AG10803 (cell line): ENCODE results near the gene ANKLE1.

Experiments
- DNase-seq: peaks from one replicate; pipeline ENCODE4 v3.0.0; 2010; ENCODE audit warnings: low read depth
- H3K4me3 ChIP-seq: 2 replicates; pipeline ENCODE4 v1.5.1; 2011; ENCODE audit warnings: mild to moderate bottlenecking, low read length, control low read depth
- CTCF ChIP-seq: conservative IDR thresholded peaks from 2 replicates; pipeline ENCODE4 v1.5.1; 2011; ENCODE audit warnings: mild to moderate bottlenecking, low read length, control low read depth, inconsistent platforms

Gene ANKLE1

DNA sequence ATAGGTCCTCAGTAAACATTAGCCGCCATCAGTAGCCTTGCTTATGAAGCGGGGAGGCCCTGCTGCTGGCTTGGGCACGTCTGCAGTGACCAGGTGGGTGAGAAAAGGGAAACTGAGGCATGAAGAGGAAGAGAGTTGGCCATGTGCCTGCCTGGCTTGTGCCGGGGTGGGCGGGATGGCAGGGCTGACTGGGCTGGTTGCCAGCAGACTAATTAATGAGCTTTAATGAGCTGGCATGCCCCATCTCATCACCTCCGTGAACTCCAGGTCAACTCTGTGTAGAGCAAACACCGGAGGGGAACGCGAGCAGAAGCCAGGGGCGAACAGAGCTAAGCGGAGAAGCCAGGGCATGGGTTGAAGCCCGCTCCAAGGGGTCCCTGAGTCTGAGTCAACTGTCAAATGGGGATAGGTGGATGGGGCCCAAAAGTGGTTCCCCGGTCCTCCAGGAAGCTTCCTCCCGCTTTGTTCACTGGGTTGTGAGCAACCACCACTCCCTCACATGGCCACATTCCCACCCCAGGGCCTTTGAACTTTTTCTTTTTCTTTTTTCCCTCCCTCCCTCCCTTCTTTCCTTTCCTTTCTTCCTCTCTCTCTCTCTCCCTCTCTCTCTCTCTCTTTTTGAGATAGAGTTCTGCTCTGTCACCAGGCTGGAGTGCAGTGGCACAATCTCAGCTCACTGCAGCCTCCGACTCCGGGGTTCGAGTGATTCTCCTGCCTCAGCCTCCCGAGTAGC is 44.7 kb upstream of the ANKLE1 start:
- TF ChIP-seq CTCF, result no peak
- DNase-seq, result no peak
- H3K4me3 ChIP-seq, result no peak overlapping the region

GRCh38 chr19:17237747-17238706 is 43.7 kb upstream of the ANKLE1 start:
- no peak for TF ChIP-seq CTCF
- H3K4me3 ChIP-seq, result no peak overlapping the region
- no peak for DNase-seq

DNA sequence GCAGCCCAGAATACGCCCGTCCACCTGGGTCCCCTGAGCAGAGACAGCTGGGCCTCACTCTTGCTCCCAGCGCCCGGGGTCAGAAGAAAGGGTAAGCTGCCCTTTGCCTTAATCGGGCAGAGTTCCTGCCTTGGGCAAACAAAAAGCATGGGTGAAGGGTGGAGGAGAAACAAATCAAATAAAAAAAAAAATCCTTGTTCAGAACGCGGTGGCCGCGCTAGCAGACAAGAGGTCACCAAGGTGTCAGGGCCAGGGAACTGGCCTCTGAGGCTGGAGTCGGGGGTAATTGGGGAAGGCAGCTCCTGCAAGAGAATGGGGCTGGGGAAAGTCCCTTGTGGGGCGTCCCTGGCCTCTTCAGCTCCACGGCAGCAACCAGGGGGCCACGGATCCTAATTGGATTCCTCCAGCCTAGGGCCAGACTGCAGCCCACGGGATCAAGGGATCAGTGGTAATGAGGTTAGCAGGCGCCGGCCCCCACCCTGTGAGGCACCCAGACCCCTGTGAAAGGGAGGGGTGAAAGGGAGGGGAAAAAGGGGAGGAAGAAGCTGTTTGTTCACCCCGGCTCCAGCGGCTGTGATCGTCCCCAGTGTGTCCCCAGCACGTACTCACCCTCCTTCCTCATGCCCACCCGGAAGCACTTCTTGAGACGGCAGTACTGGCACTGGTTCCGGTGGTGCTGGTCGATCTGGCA is 41.5 kb upstream of the ANKLE1 start:
- TF ChIP-seq CTCF, result no peak
- no peak overlapping the region for H3K4me3 ChIP-seq
- DNase-seq, result no peak

- no peak for TF ChIP-seq CTCF
- no peak for DNase-seq
- no peak overlapping the region for H3K4me3 ChIP-seq
Measured at GRCh38 chr19:17240826-17241399, 40.8 kb upstream of the ANKLE1 start.

- no peak for DNase-seq
- peak overlapping the region; percentile 89 for H3K4me3 ChIP-seq
- TF ChIP-seq CTCF, result no peak
Measured at GRCh38 chr19:17242431-17243208, 39.1 kb upstream of the ANKLE1 start.

GRCh38 chr19:17243211-17243829 is 38.4 kb upstream of the ANKLE1 start:
- no peak for DNase-seq
- peak overlapping the region; percentile 89 for H3K4me3 ChIP-seq
- no peak for TF ChIP-seq CTCF
